Panc1 (cell line): Measurements from ENCODE around the gene ATM. TPM values are rescaled to one million over a fixed set of nuclear protein-coding genes. Genes with fewer than 3 reads are reported as not detected.

Experiments
- ATAC-seq: fragments of 200-7000 bp; cut with Tn5 transposase; 2 replicates; pipeline ENCODE4 v1.9.1; 2020; ENCODE audit warnings: mild to moderate bottlenecking, moderate library complexity
- BruUV-seq: library from RNA; stranded (reverse); fragments of 400-500 nt; replicated peaks from 2 replicates; lab custom pipeline; 2021; lab: Mats Ljungman, UMichigan
- CTCF ChIA-PET: fragments of 300-600 bp; sonication (Branson Sonifier 250); formaldehyde crosslinking; loops from one replicate; lab custom pipeline; 2022; ENCODE audit warnings: antibody characterized with exemption; lab: Charles Lee
- POLR2A ChIA-PET: fragments of 300-600 bp; sonication (Branson Sonifier 250); formaldehyde crosslinking; loops from one replicate; lab custom pipeline; 2022; ENCODE audit warnings: antibody characterized with exemption; lab: Charles Lee
- DNase-seq: peaks from one replicate; pipeline ENCODE4 v3.0.0-alpha.2; 2010; ENCODE audit warnings: low read depth, low spot score
- H3K27ac ChIP-seq: 2 replicates; pipeline ENCODE4 v1.5.1; 2011; ENCODE audit warnings: mild to moderate bottlenecking, low read length, inconsistent platforms
- H3K27me3 ChIP-seq: fragments of 200-500 bp; sonication (Bioruptor generic); 2 replicates; pipeline ENCODE4 v1.6.0; 2014; ENCODE audit warnings: low read length, inconsistent platforms; ENCODE audit not compliant: control insufficient read depth, insufficient read depth
- H3K36me3 ChIP-seq: fragments of 200-500 bp; sonication (Bioruptor generic); 2 replicates; pipeline ENCODE4 v1.5.1; 2014; ENCODE audit warnings: inconsistent platforms, mild to moderate bottlenecking, low read length, moderate library complexity; ENCODE audit not compliant: control insufficient read depth, insufficient read depth
- H3K4me1 ChIP-seq: 2 replicates; pipeline ENCODE4 v1.5.1; 2011; ENCODE audit warnings: inconsistent platforms, mild to moderate bottlenecking, low read length, moderate library complexity; ENCODE audit not compliant: control insufficient read depth, insufficient read depth
- H3K4me3 ChIP-seq, 2 experiments: 2 replicates each; pipeline ENCODE4 v1.5.1; 2011 to 2012; ENCODE audit warnings: low read depth in 2 of 2, low read length in 2 of 2, mild to moderate bottlenecking in 2 of 2, inconsistent platforms in 1 of 2, moderate library complexity in 1 of 2
- H3K9me3 ChIP-seq: fragments of 200-500 bp; sonication (Bioruptor generic); 2 replicates; pipeline ENCODE4 v1.5.1; 2014; ENCODE audit warnings: low read depth, mild to moderate bottlenecking, inconsistent platforms, low read length, moderate library complexity; ENCODE audit not compliant: control insufficient read depth, insufficient read depth
- POLR2AphosphoS5 ChIP-seq: IDR thresholded peaks from 2 replicates; pipeline ENCODE4 v1.6.1; 2012; ENCODE audit warnings: mild to moderate bottlenecking, low read depth, low read length, moderate library complexity
- SIN3A ChIP-seq: IDR thresholded peaks from 2 replicates; pipeline ENCODE4 v1.6.1; 2012; ENCODE audit warnings: low read depth, mild to moderate bottlenecking, low read length, moderate library complexity, borderline replicate concordance; ENCODE audit not compliant: insufficient read depth
- TCF7L2 ChIP-seq: IDR thresholded peaks from 2 replicates; pipeline ENCODE4 v1.6.1; 2011; ENCODE audit warnings: mild to moderate bottlenecking, low read depth, low read length, inconsistent platforms
- in situ Hi-C: cut with HindIII; loops from 2 replicates; pipeline ENCODE4 v1.10.0; 2016; ENCODE audit warnings: low sequenced_read_pairs, low pct_unique_long_range_greater_than_20kb
- intact Hi-C: fragments of 100-400 bp; cut with micrococcal nuclease; formaldehyde crosslinking; loops from one replicate; pipeline ENCODE4 v1.10.0; 2022; ENCODE audit not compliant: unreplicated experiment
- total RNA-seq: library from RNA; stranded (reverse); gene quantifications from one replicate; pipeline ENCODE4 v1.2.1, GENCODE V29; 2021; ENCODE audit not compliant: unreplicated experiment
- TF ChIP-seq, protein P1 (sequence below), 2 experiments: IDR thresholded peaks; 2 replicates each; pipeline ENCODE4 v1.6.1; 2011 to 2012; ENCODE audit warnings: low read depth in 2 of 2, control low read depth in 1 of 2, low read length in 1 of 2, mild to moderate bottlenecking in 1 of 2, moderate library complexity in 1 of 2; ENCODE audit not compliant: insufficient read depth in 1 of 2
- TF ChIP-seq, protein P2 (sequence below): fragments of 450-650 bp; IDR thresholded peaks from 2 replicates; pipeline ENCODE4 v1.5.1; 2017; ENCODE audit warnings: mild to moderate bottlenecking

Gene ATM
- total RNA-seq, 1 experiment from 2014 or later = 95.6 TPM

DNA sequence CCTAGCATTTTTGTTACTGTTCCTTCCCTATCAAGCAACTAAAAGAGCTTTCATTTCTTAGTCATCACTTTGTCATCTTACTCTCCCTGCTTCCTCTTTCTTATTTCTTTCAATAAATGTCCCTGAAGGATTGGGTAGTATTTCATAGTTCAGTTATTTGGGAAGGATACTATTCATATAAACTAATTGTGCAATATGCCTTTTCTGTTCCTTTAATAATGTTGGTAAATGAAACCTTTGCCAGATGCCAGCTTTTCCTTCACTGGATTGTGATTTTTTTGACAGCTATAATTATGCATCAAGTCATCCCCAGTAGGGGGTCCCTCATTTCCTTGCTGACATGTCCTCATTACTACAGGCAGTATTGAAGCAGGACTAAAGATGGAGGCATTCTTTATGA lies 101.7 kb downstream of the ATM start:
- POLR2A ChIA-PET = no interaction called here

DNA sequence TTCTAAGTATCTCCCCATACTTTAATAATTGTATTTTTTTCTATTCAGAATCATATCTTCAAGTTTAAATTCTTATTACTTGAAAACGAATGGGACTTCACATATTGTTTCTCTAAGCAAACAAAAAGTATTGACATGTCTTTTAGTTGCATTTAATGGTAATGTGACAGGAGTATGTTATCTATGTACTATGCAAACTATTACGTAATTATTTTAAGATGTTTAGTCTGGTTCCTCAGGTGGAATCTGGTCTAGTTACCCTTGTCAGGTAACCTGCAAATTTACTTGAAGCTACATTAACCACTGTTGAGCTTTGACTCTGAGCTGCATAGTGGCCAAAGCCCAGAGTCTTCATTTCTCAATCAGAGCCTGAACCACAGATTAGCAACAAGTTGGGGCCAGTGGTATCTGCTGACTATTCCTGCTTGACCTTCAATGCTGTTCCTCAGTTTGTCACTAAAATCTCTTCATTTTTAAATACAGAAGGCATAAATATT lies 110.6 kb downstream of the ATM start:
- intact Hi-C loops = no loop called here
- BruUV-seq = no TSS peak
- no peaks in the 10 kb centered on the region for H3K4me1 ChIP-seq
- ATAC-seq (no peak), DNase-seq (no peak)
- no peak overlapping the region for H3K27ac ChIP-seq
- no peak overlapping the region for H3K4me3 ChIP-seq
- TF ChIP-seq, protein P1, sequence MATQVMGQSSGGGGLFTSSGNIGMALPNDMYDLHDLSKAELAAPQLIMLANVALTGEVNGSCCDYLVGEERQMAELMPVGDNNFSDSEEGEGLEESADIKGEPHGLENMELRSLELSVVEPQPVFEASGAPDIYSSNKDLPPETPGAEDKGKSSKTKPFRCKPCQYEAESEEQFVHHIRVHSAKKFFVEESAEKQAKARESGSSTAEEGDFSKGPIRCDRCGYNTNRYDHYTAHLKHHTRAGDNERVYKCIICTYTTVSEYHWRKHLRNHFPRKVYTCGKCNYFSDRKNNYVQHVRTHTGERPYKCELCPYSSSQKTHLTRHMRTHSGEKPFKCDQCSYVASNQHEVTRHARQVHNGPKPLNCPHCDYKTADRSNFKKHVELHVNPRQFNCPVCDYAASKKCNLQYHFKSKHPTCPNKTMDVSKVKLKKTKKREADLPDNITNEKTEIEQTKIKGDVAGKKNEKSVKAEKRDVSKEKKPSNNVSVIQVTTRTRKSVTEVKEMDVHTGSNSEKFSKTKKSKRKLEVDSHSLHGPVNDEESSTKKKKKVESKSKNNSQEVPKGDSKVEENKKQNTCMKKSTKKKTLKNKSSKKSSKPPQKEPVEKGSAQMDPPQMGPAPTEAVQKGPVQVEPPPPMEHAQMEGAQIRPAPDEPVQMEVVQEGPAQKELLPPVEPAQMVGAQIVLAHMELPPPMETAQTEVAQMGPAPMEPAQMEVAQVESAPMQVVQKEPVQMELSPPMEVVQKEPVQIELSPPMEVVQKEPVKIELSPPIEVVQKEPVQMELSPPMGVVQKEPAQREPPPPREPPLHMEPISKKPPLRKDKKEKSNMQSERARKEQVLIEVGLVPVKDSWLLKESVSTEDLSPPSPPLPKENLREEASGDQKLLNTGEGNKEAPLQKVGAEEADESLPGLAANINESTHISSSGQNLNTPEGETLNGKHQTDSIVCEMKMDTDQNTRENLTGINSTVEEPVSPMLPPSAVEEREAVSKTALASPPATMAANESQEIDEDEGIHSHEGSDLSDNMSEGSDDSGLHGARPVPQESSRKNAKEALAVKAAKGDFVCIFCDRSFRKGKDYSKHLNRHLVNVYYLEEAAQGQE (IDR thresholded peaks at IDR 0.05; ENCODE audit: insufficient read depth in 1 of 2, low read depth in 2 of 2, low read length in 1 of 2) = no peak
- no peaks in the 10 kb centered on the region for H3K9me3 ChIP-seq
- POLR2A ChIA-PET = no interaction called here
- H3K27me3 ChIP-seq = no peaks in the 10 kb centered on the region
- CTCF ChIA-PET = no interaction called here
- in situ Hi-C loops = no loop called here
- peaks cover 40% of the 10 kb centered on the region for H3K36me3 ChIP-seq

More for the DNA sequence above, 101.7 kb downstream of the ATM start:
- no peak overlapping the region for H3K27ac ChIP-seq
- H3K27me3 ChIP-seq = no peaks in the 10 kb centered on the region
- no peak overlapping the region for H3K4me3 ChIP-seq
- TF ChIP-seq, protein P1 (IDR thresholded peaks at IDR 0.05; ENCODE audit: insufficient read depth in 1 of 2, low read depth in 2 of 2, low read length in 1 of 2) = no peak
- TF ChIP-seq SIN3A (no peak), POLR2AphosphoS5 (no peak), TCF7L2 (no peak)
- TF ChIP-seq, protein P2, sequence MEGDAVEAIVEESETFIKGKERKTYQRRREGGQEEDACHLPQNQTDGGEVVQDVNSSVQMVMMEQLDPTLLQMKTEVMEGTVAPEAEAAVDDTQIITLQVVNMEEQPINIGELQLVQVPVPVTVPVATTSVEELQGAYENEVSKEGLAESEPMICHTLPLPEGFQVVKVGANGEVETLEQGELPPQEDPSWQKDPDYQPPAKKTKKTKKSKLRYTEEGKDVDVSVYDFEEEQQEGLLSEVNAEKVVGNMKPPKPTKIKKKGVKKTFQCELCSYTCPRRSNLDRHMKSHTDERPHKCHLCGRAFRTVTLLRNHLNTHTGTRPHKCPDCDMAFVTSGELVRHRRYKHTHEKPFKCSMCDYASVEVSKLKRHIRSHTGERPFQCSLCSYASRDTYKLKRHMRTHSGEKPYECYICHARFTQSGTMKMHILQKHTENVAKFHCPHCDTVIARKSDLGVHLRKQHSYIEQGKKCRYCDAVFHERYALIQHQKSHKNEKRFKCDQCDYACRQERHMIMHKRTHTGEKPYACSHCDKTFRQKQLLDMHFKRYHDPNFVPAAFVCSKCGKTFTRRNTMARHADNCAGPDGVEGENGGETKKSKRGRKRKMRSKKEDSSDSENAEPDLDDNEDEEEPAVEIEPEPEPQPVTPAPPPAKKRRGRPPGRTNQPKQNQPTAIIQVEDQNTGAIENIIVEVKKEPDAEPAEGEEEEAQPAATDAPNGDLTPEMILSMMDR = no peak
- no peak for DNase-seq
- no peak for ATAC-seq
- no peaks in the 10 kb centered on the region for H3K4me1 ChIP-seq
- CTCF ChIA-PET = no interaction called here
- peaks cover 42% of the 10 kb centered on the region for H3K36me3 ChIP-seq
- in situ Hi-C loops (no loop called here), intact Hi-C loops (no loop called here)
- no peaks in the 10 kb centered on the region for H3K9me3 ChIP-seq
- BruUV-seq = no TSS peak
